ENCODE measurements around the gene FOXN3. TPM values are rescaled to one million over a fixed set of nuclear protein-coding genes. Genes with fewer than 3 reads are reported as not detected.

FOXN3 gene
- total RNA-seq, 1 donor from 2014 or later = 34.5 TPM

GRCh38 chr14:89256951-89257350 lies 160.1 kb downstream of the FOXN3 start:
- Histone ChIP-seq H3K4me3 (ENCODE audit: low read depth, low read length) (no peak overlapping the region), H3K36me3 (ENCODE audit: control insufficient read depth, insufficient read depth, low read length) (no peaks in the 10 kb centered on the region), H3K27me3 (ENCODE audit: control insufficient read depth, insufficient read depth, low read length) (no peaks in the 10 kb centered on the region)
- no peak for DNase-seq (ENCODE audit: low read depth)
- TF ChIP-seq CTCF (IDR thresholded peaks at IDR 0.05; ENCODE audit: insufficient read depth, low read length, poor library complexity, severe bottlenecking) = no peak

DNA sequence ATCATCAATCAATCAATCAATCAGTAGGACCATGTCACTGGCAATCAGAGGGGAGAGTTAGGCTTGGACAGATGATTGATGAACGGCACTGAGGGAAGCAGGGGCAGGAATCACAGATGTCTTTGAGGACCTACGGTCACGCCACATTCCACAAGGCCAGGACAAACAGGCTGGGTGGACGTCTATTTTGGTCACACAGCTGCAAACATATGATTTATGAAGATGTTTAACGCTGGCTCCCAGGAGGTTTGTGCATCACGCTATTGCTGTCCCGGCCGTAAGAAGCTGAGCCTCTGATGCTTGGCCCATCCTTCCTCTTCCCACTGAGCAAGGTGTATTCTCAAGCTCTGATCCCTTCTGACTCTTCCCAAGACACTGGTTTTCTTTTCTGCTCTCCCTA lies 160.8 kb downstream of the FOXN3 start:
- no peak for TF ChIP-seq CTCF (IDR thresholded peaks at IDR 0.05; ENCODE audit: insufficient read depth, low read length, poor library complexity, severe bottlenecking)
- DNase-seq (ENCODE audit: low read depth) = no peak
- Histone ChIP-seq H3K36me3 (ENCODE audit: control insufficient read depth, insufficient read depth, low read length) (no peaks in the 10 kb centered on the region), H3K27me3 (ENCODE audit: control insufficient read depth, insufficient read depth, low read length) (no peaks in the 10 kb centered on the region), H3K4me3 (ENCODE audit: low read depth, low read length) (no peak overlapping the region)

DNA sequence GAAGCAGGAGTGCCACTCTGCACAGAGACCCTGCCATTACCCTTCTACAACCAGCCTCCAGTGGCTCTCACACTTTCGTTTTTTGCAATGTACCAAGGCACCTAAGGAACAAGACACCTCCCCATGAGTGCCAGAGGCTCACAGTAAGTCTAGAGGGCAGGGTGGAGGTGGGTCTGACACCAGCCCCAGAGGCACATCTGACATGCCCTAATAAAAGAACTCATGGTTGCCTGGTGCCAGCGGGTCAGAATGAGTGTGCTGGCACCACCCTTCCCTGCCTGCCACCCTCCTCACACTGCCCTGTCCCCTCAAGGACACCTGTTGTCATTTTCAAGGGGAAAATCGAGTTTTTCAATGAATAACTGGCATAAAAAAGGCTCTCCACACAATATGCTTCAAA lies 161.2 kb downstream of the FOXN3 start:
- Histone ChIP-seq H3K4me3 (ENCODE audit: low read depth, low read length) (no peak overlapping the region), H3K36me3 (ENCODE audit: control insufficient read depth, insufficient read depth, low read length) (no peaks in the 10 kb centered on the region), H3K27me3 (ENCODE audit: control insufficient read depth, insufficient read depth, low read length) (no peaks in the 10 kb centered on the region)
- DNase-seq (ENCODE audit: low read depth) = no peak
- TF ChIP-seq CTCF (IDR thresholded peaks at IDR 0.05; ENCODE audit: insufficient read depth, low read length, poor library complexity, severe bottlenecking) = no peak

- Histone ChIP-seq H3K27me3 (ENCODE audit: control insufficient read depth, insufficient read depth, low read length) (no peaks in the 10 kb centered on the region), H3K36me3 (ENCODE audit: control insufficient read depth, insufficient read depth, low read length) (no peaks in the 10 kb centered on the region), H3K4me3 (ENCODE audit: low read depth, low read length) (no peak overlapping the region)
- DNase-seq (ENCODE audit: low read depth) = no peak
- no peak for TF ChIP-seq CTCF (IDR thresholded peaks at IDR 0.05; ENCODE audit: insufficient read depth, low read length, poor library complexity, severe bottlenecking)
These were observed 162.0 kb downstream of the FOXN3 start for GRCh38 chr14:89255012-89255411.

DNA sequence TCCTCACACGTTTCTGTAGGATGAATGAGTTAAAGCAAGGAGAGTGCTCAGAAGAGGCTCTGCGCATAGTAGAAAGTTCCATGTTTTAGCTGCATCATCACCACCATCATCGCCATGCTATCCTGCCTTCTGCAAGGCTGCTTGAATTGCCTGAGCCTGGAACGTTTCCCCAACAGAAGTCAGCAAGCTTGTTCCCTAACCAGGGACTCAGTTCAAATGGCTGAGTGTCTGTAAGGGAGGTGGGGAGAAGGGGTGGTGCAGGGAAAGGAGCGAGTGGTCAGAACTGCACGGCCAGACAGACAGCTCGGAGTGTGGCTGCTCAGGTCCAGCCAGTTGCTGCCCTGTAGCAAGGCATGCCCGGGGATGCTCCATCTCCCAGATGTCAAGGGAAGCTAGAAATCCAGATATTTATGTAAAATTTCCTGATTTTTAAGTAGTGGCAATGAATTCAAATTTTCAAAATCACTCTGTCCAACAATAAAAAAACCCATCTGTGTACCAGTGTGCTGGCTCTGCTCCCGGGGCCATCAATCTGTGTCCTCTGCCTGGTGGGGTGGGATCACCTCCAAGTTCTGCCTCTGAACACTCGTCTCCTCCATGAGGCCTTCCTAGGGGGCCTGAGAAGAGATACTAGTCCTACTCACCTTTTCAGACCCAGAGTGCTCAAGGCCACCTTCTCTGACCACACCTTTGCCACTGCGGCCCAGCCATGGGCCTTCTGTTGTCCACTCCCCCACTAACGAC lies 162.7 kb downstream of the FOXN3 start:
- H3K27me3 ChIP-seq (ENCODE audit: control insufficient read depth, insufficient read depth, low read length) = no peaks in the 10 kb centered on the region
- no peak for TF ChIP-seq CTCF (IDR thresholded peaks at IDR 0.05; ENCODE audit: insufficient read depth, low read length, poor library complexity, severe bottlenecking)
- H3K36me3 ChIP-seq (ENCODE audit: control insufficient read depth, insufficient read depth, low read length) = no peaks in the 10 kb centered on the region
- H3K4me3 ChIP-seq (ENCODE audit: low read depth, low read length) = no peak overlapping the region
- no peak for DNase-seq (ENCODE audit: low read depth)

Measured in kidney epithelial cell (primary cell).